NB4 (cell line): ENCODE results near the gene LRRC49.

Experiments used
- DNase-seq: peaks from one replicate; pipeline ENCODE4 v3.0.0; 2010; ENCODE audit warnings: low read depth
- H3K4me3 ChIP-seq: one replicate; pipeline ENCODE4 v1.5.1; 2011; ENCODE audit warnings: mild to moderate bottlenecking, low read depth, low read length, moderate library complexity
- CTCF ChIP-seq: IDR thresholded peaks from one replicate; pipeline ENCODE4 v1.5.1; 2012; ENCODE audit warnings: low read depth, low read length
- MYC ChIP-seq: IDR thresholded peaks from 2 replicates; pipeline ENCODE4 v1.6.1; 2011; ENCODE audit warnings: low read depth, low read length

The LRRC49 gene

GRCh38 chr15:71098920-71099319, 206.3 kb downstream of the LRRC49 start:
- DNase-seq: no peak
- H3K4me3 ChIP-seq: no peak overlapping the region
- no peak for TF ChIP-seq MYC
- TF ChIP-seq CTCF: no peak
